Psoas muscle (tissue), 8 donors: ENCODE data around the gene PDE6C. TPM values are rescaled to one million over a fixed set of nuclear protein-coding genes. Genes with fewer than 3 reads are reported as not detected.

Experiments
- ATAC-seq, 4 donors: fragments of 200-7000 bp; cut with Tn5 transposase; one replicate each; pipeline ENCODE4 v1.9.1; 2020; ENCODE audit warnings: moderate library complexity in 3 of 4, mild to moderate bottlenecking in 2 of 4
- DNase-seq, 2 donors: peaks; one replicate each; pipeline ENCODE4 v3.0.0-alpha.2; 2020
- H3K27ac ChIP-seq: fragments of 200-600 bp; one replicate; pipeline ENCODE4 v1.8.0; 2022
- H3K27me3 ChIP-seq, 3 donors: fragments of 200-600 bp in 1 of 3; one replicate each; pipeline versions ENCODE4 v1.6.1 to v1.8.0; 2013 to 2022; ENCODE audit warnings: low read length in 2 of 3, mild to moderate bottlenecking in 2 of 3, moderate library complexity in 1 of 3; ENCODE audit not compliant: insufficient read depth in 3 of 3
- H3K36me3 ChIP-seq, 2 donors: fragments of 200-600 bp in 1 of 2; one replicate each; pipeline versions ENCODE4 v1.6.1 to v1.8.0; 2013 to 2022; ENCODE audit warnings: low read depth in 1 of 2, mild to moderate bottlenecking in 1 of 2, moderate library complexity in 1 of 2; ENCODE audit not compliant: insufficient read depth in 1 of 2
- H3K4me1 ChIP-seq: fragments of 200-600 bp; one replicate; pipeline ENCODE4 v1.8.0; 2022
- H3K4me3 ChIP-seq: fragments of 200-600 bp; one replicate; pipeline ENCODE4 v1.8.0; 2022; ENCODE audit warnings: mild to moderate bottlenecking
- H3K9me3 ChIP-seq: fragments of 200-600 bp; one replicate; pipeline ENCODE4 v1.8.0; 2022
- WGBS, 3 donors: extraction: QIAGEN DNeasy Blood & Tissue Kit; methylation state at CpG; one replicate each; pipeline versions ENCODE4 v1.1.6 to v1.1.7; 2013; 5-methylcytosine and 5-hydroxymethylcytosine counted together
- intact Hi-C, 2 donors: fragments of 100-400 bp; cut with DNase I; formaldehyde crosslinking; loops; one replicate each; pipeline versions ENCODE4 v1.11.0 to v1.14.2; 2022
- polyA plus RNA-seq, 3 donors: library from polyadenylated mRNA; stranded (reverse); fragments of 200-250 nt; gene quantifications; one replicate each; pipeline ENCODE4 v1.2.3, GENCODE V29; 2013
- total RNA-seq, 4 donors: library from RNA; stranded (reverse); fragmentation: NEBNext Ultra II Directional in 2 of 4; extraction: Animal tissue kit (Norgen Biotek cat#: 25700) in 2 of 4; gene quantifications; one replicate each; pipeline versions ENCODE4 v1.2.1 to v1.2.4, GENCODE V29; 2021 to 2023
- TF ChIP-seq, protein P1 (sequence below): fragments of 200-600 bp; IDR thresholded peaks from one replicate; pipeline ENCODE4 v1.8.0; 2022; ENCODE audit warnings: antibody characterized with exemption
- donor health status: healthy with polysubstance abuse.
- donor health status: DM: no; HTN: no; CAD: no; lungs with moderate emphysema.
- donor health status: Bipolar disorder and iron deficiency.
- donor health status: healthy.
- donor health status: DM: yes; HTN: yes; CAD: no.
- donor health status: DM: no; HTN: no; CAD: no.
- donor health status: DM: no; HTN: no; CAD: no.
- donor health status: DM: yes; HTN: yes; CAD: no.

The PDE6C gene
- total and polyA plus RNA-seq, 7 donors = not detected

DNA sequence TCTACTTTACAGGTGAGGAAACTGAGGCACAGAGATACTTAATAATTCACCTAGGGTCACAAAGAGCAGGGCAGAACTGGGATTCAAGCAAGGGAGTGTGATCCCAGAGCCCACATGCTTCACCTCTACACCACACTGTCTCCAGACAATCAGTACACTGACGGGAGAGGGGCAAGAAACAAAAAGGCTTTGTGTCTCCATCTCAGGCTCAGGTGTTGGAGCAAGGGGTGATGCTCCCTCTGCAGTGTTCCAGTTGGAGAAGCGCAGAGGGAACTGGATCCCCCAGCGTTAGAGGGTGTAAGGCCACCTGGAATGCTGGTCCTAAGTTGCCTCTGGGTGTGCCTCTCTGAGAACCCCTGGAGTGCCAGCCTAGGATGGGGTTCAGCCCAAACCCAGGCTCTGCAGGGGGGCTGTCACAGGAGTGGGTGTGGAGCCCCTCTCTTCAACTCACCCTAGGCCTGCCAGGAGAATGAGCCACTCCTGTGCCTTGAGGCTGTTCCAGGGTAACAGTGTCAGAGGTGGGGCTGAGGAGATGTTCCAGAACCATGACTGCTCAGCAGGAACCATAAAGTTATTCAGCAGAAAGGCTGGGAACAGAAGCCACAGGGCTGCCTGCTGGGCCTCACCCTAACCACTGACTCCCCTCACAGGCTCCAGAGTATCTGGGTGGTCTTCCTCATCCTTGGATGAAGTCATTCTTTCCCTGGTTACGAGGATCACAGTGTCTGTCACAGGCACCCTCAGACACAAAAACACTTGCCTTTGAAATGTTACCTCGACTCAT, 16.8 kb upstream of the PDE6C start:
- Histone ChIP-seq H3K4me1 (no peaks in the 10 kb centered on the region), H3K36me3 (no peaks in the 10 kb centered on the region), H3K9me3 (no peaks in the 10 kb centered on the region), H3K4me3 (no peak overlapping the region), H3K27ac (no peak overlapping the region), H3K27me3 (peaks cover 0 to 17% (median 0%) of the 10 kb centered on the region in 3 donors)
- TF ChIP-seq, protein P1, sequence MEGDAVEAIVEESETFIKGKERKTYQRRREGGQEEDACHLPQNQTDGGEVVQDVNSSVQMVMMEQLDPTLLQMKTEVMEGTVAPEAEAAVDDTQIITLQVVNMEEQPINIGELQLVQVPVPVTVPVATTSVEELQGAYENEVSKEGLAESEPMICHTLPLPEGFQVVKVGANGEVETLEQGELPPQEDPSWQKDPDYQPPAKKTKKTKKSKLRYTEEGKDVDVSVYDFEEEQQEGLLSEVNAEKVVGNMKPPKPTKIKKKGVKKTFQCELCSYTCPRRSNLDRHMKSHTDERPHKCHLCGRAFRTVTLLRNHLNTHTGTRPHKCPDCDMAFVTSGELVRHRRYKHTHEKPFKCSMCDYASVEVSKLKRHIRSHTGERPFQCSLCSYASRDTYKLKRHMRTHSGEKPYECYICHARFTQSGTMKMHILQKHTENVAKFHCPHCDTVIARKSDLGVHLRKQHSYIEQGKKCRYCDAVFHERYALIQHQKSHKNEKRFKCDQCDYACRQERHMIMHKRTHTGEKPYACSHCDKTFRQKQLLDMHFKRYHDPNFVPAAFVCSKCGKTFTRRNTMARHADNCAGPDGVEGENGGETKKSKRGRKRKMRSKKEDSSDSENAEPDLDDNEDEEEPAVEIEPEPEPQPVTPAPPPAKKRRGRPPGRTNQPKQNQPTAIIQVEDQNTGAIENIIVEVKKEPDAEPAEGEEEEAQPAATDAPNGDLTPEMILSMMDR = no peak
- WGBS, 3 donors = 76 to 84% (median 76%) methylated on average over 5 of the region's 5 CpGs
- intact Hi-C loops = no loop called here
- no peak for DNase-seq
- ATAC-seq = no peak

DNA sequence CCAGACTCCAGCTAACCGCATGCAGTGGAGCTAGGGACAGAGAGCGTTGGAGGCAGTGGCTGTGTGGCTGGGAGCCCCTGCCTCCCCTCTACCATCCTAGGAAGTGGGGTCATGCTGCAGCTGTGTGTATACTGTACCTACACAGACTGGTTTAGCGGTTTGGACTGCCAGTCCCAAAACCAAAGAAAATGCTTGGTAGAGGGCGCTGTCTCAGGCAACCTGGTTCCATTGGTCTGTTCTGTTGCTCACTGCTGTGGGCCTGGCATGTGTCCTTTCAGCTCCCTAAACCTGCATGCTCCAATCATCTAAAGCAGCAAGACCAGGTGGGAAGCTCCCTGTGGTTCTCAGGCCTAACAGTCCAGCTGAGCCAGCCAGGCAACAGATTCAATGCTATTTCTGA, 15.8 kb upstream of the PDE6C start:
- intact Hi-C loops = no loop called here
- no peak overlapping the region for H3K27ac ChIP-seq
- peaks cover 0 to 25% (median 0%) of the 10 kb centered on the region in 3 donors for H3K27me3 ChIP-seq
- ATAC-seq (no peak), DNase-seq (no peak)
- no peaks in the 10 kb centered on the region for H3K36me3 ChIP-seq
- TF ChIP-seq, protein P1 = no peak
- H3K4me3 ChIP-seq = no peak overlapping the region
- 83 to 95% (median 89%) methylated on average over 4 of the region's 4 CpGs for WGBS, 3 donors
- no peaks in the 10 kb centered on the region for H3K9me3 ChIP-seq
- H3K4me1 ChIP-seq = no peaks in the 10 kb centered on the region

DNA sequence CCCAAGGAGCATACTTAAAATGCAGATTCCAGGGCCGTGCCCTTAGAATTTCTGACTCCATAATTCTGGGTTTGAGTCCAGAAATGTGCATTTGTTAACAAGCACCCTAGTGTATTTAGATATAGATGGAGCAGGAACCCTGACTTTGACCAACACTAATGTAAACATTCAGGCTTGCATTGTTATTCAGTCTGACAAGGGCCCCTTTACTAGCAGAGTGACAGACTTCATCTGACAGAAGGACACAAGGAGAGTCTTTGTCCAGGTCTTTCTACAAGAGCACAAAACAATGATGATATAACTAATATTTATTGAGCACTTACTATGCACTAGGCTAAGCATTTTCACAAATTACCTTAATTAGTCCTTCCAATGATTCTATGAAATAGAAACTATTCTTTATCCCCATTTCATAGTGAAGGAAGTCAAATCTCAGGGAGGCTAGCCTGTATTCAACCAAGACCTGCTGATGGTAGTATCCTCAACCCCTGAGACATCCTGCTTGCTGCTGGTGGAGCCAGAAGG, 15.2 kb upstream of the PDE6C start:
- Histone ChIP-seq H3K36me3 (no peaks in the 10 kb centered on the region), H3K27ac (no peak overlapping the region), H3K9me3 (no peaks in the 10 kb centered on the region), H3K27me3 (peaks cover 0 to 31% (median 0%) of the 10 kb centered on the region in 3 donors), H3K4me1 (no peaks in the 10 kb centered on the region), H3K4me3 (no peak overlapping the region)
- intact Hi-C loops = no loop called here
- 92 to 100% (median 96%) methylated on average over 1 of the region's 1 CpG for WGBS, 3 donors
- TF ChIP-seq, protein P1 = no peak
- DNase-seq = no peak
- ATAC-seq = no peak

DNA sequence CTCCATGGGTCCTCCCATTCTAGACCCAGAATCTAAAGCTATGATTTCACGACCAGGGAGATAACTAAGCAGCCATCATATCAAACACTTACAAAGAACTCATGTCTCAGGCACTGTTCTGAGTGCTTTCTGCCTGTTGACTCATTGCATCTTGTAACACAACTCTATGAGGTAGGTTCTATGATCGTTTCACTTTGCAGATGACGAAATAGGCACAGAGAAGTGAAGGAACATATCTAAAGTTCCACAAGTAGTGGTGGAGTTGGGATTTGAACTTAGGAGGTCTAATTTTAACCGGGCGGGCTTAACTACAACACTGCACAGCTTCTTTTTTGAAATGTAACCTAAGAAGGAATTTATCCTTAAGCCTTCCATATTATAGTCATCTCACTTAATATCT, 14.2 kb upstream of the PDE6C start:
- no peaks in the 10 kb centered on the region for H3K36me3 ChIP-seq
- H3K9me3 ChIP-seq = no peaks in the 10 kb centered on the region
- no peak overlapping the region for H3K27ac ChIP-seq
- H3K4me3 ChIP-seq = no peak overlapping the region
- DNase-seq = no peak
- peaks cover 0 to 41% (median 0%) of the 10 kb centered on the region in 3 donors for H3K27me3 ChIP-seq
- no peak for ATAC-seq
- 84 to 93% (median 88%) methylated on average over 5 of the region's 5 CpGs for WGBS, 3 donors
- intact Hi-C loops = no loop called here
- TF ChIP-seq, protein P1 = no peak
- H3K4me1 ChIP-seq = no peaks in the 10 kb centered on the region
